ENCODE data around the gene FAXDC2. TPM values are rescaled to one million over a fixed set of nuclear protein-coding genes. Genes with fewer than 3 reads are reported as not detected.

Gene FAXDC2
- total and polyA plus RNA-seq, 2 of the 13 experiments (the other 11 are each of a cell fraction or from before 2014, with no cell fraction given) = 4.7 to 58.8 TPM

GRCh38 chr5:154857530-154858296, 7.3 kb upstream of the FAXDC2 start (continued):
- peak; percentile 46; the same call in 1 of the 2 replicates for TF ChIP-seq DZIP1 (CRISPR knock-in tag; IDR thresholded peaks at IDR 0.05)
- peak; percentile 72; the same call in 1 of the 2 replicates for TF ChIP-seq ZSCAN30 (CRISPR knock-in tag; IDR thresholded peaks at IDR 0.05)
- TF ChIP-seq ZNF335 (CRISPR knock-in tag; IDR thresholded peaks at IDR 0.05) = 0 out of 2 replicates have a peak, but pooled peaks have one; percentile 3
- TF ChIP-seq JDP2 (CRISPR knock-in tag; IDR thresholded peaks at IDR 0.05; ENCODE audit: borderline replicate concordance) = no peak
- TF ChIP-seq ZNF598 (CRISPR knock-in tag; IDR thresholded peaks at IDR 0.05; ENCODE audit: borderline replicate concordance) = peak; percentile 94
- no peak for TF ChIP-seq CEBPB (IDR thresholded peaks at IDR 0.05; ENCODE audit: borderline replicate concordance, low read depth, low read length)
- TF ChIP-seq ZNF33A (CRISPR knock-in tag; IDR thresholded peaks at IDR 0.05; ENCODE audit: borderline replicate concordance) = no peak
- no peak for TF ChIP-seq ZBTB33 (CRISPR knock-in tag; IDR thresholded peaks at IDR 0.05)
- no peak for TF ChIP-seq ZZZ3 (CRISPR knock-in tag; IDR thresholded peaks at IDR 0.05; ENCODE audit: borderline replicate concordance)
- TF ChIP-seq DRAP1 (CRISPR knock-in tag; IDR thresholded peaks at IDR 0.05) = peak; percentile 28
- peak in 1 of 2 experiments; percentile 72 for TF ChIP-seq POLR2A (IDR thresholded peaks at IDR 0.05; ENCODE audit: insufficient read depth in 1 of 2, low read depth in 2 of 2, low read length in 2 of 2)
- no peak; the same call in 1 of the 2 replicates for TF ChIP-seq HNF1A (IDR thresholded peaks at IDR 0.05; ENCODE audit: low read depth)
- TF ChIP-seq HNF1A (CRISPR knock-in tag; IDR thresholded peaks at IDR 0.05; ENCODE audit: borderline replicate concordance) = no peak
- no peak for TF ChIP-seq PBX2 (CRISPR knock-in tag; IDR thresholded peaks at IDR 0.05)
- no peak for TF ChIP-seq HNRNPH1 (optimal IDR thresholded peaks at IDR 0.05; ENCODE audit: low read depth, low read length)
- TF ChIP-seq SRF (IDR thresholded peaks at IDR 0.05; ENCODE audit: low read depth, low read length) = no peak
- no peak for TF ChIP-seq REPIN1 (CRISPR knock-in tag; IDR thresholded peaks at IDR 0.05; ENCODE audit: borderline replicate concordance, low read depth)
- no peak for TF ChIP-seq HOXA9 (CRISPR knock-in tag; IDR thresholded peaks at IDR 0.05; ENCODE audit: borderline replicate concordance)
- no peak for TF ChIP-seq ZNF20 (CRISPR knock-in tag; IDR thresholded peaks at IDR 0.05)

Data from HepG2 (cell line).